Neural cell (in vitro differentiated cells): Measurements from ENCODE around the gene FHL3. TPM values are rescaled to one million over a fixed set of nuclear protein-coding genes. Genes with fewer than 3 reads are reported as not detected.

Experiments used
- H2AFZ ChIP-seq: fragments of 200-600, 300-800 bp; sonication (generic), shearing (Covaris generic); 2 replicates; pipeline ENCODE4 v1.6.0; 2014; ENCODE audit warnings: low read depth, mild to moderate bottlenecking, antibody characterized with exemption, low read length, moderate library complexity
- H3F3A ChIP-seq: fragments of 200-600 bp; shearing (Covaris generic); 2 replicates; pipeline ENCODE4 v1.6.1; 2016; ENCODE audit warnings: mild to moderate bottlenecking, moderate library complexity, mixed read lengths, antibody characterized with exemption, low read length; ENCODE audit not compliant: insufficient read depth, poor library complexity, severe bottlenecking
- H3K27ac ChIP-seq: fragments of 200-600, 300-800 bp; sonication (generic), shearing (Covaris generic); 2 replicates; pipeline ENCODE4 v1.5.1; 2014; ENCODE audit warnings: mild to moderate bottlenecking, low read length, moderate library complexity
- H3K27me3 ChIP-seq: fragments of 300-800, 200-600 bp; sonication (generic), shearing (Covaris generic); 2 replicates; pipeline ENCODE4 v1.6.0; 2014; ENCODE audit warnings: mild to moderate bottlenecking, low read depth, low read length, moderate library complexity; ENCODE audit not compliant: insufficient read depth
- H3K36me3 ChIP-seq: fragments of 300-800, 200-600 bp; sonication (generic), shearing (Covaris generic); 2 replicates; pipeline ENCODE4 v1.5.1; 2014; ENCODE audit warnings: mild to moderate bottlenecking, antibody characterized with exemption, low read length, moderate library complexity; ENCODE audit not compliant: insufficient read depth
- H3K4me2 ChIP-seq: fragments of 300-800, 200-600 bp; sonication (generic), shearing (Covaris generic); 2 replicates; pipeline ENCODE4 v1.6.0; 2014; ENCODE audit warnings: mild to moderate bottlenecking, low read length
- H3K4me3 ChIP-seq: fragments of 300-800, 200-600 bp; sonication (generic), shearing (Covaris generic); 2 replicates; pipeline ENCODE4 v1.5.1; 2014; ENCODE audit warnings: mild to moderate bottlenecking, low read length, moderate library complexity
- H3K79me2 ChIP-seq: fragments of 200-600 bp; shearing (Covaris generic); replicated peaks from 2 replicates; pipeline ENCODE4 v1.6.0; 2014; ENCODE audit warnings: mild to moderate bottlenecking, low read length, moderate library complexity; ENCODE audit not compliant: insufficient read depth
- H3K9ac ChIP-seq: fragments of 300-800, 200-600 bp; sonication (generic), shearing (Covaris generic); 2 replicates; pipeline ENCODE4 v1.6.1; 2016; ENCODE audit warnings: mild to moderate bottlenecking, low read length, mixed read lengths
- H3K9me2 ChIP-seq: fragments of 200-600 bp; shearing (Covaris generic); 2 replicates; pipeline ENCODE4 v1.6.1; 2016; ENCODE audit warnings: mild to moderate bottlenecking, low read length, mixed read lengths; ENCODE audit not compliant: insufficient read depth
- H3K9me3 ChIP-seq: fragments of 200-600, 300-800 bp; sonication (generic), shearing (Covaris generic); 2 replicates; pipeline ENCODE4 v1.6.1; 2016; ENCODE audit warnings: mild to moderate bottlenecking, mixed run types, low read length, moderate library complexity, mixed read lengths
- H4K20me1 ChIP-seq: fragments of 200-600 bp; shearing (Covaris generic); 2 replicates; pipeline ENCODE4 v1.6.1; 2016; ENCODE audit warnings: mild to moderate bottlenecking, mixed run types; ENCODE audit not compliant: insufficient read depth
- EP300 ChIP-seq: fragments of 450-650 bp; conservative IDR thresholded peaks from 2 replicates; pipeline ENCODE4 v1.6.1; 2014; ENCODE audit warnings: antibody characterized with exemption, mild to moderate bottlenecking, moderate library complexity; ENCODE audit not compliant: poor library complexity, severe bottlenecking
- EZH2 ChIP-seq: fragments of 200-600, 300-800 bp; shearing (Covaris generic), sonication (generic); IDR thresholded peaks from 2 replicates; pipeline ENCODE4 v1.6.1; 2014; ENCODE audit warnings: antibody characterized with exemption, low read length, borderline replicate concordance, mild to moderate bottlenecking; ENCODE audit not compliant: insufficient read depth, poor library complexity, severe bottlenecking
- MXI1 ChIP-seq: fragments of 450-650 bp; conservative IDR thresholded peaks from 2 replicates; pipeline ENCODE4 v1.6.1; 2014; ENCODE audit warnings: antibody characterized with exemption, mild to moderate bottlenecking; ENCODE audit not compliant: poor library complexity, severe bottlenecking
- POLR2AphosphoS5 ChIP-seq: IDR thresholded peaks from 2 replicates; pipeline ENCODE4 v1.6.1; 2012
- RAD21 ChIP-seq: fragments of 450-650 bp; conservative IDR thresholded peaks from 2 replicates; pipeline ENCODE4 v1.6.1; 2014; ENCODE audit warnings: antibody characterized with exemption, mild to moderate bottlenecking, moderate library complexity
- REST ChIP-seq: IDR thresholded peaks from 2 replicates; pipeline ENCODE4 v1.6.1; 2012; ENCODE audit warnings: borderline replicate concordance
- SMC3 ChIP-seq: fragments of 450-650 bp; conservative IDR thresholded peaks from 2 replicates; pipeline ENCODE4 v1.6.1; 2014; ENCODE audit warnings: antibody characterized with exemption, mild to moderate bottlenecking, moderate library complexity; ENCODE audit not compliant: poor library complexity
- TAF1 ChIP-seq: IDR thresholded peaks from 2 replicates; pipeline ENCODE4 v1.6.1; 2012; ENCODE audit warnings: low read depth
- polyA plus RNA-seq: library from polyadenylated mRNA; depleted of rRNA; stranded (reverse); fragments of >200 nt; gene quantifications from 2 replicates; pipeline ENCODE4 v1.2.3, GENCODE V29; 2014
- TF ChIP-seq, protein P1 (sequence below): fragments of 450-650 bp; IDR thresholded peaks from 2 replicates; pipeline ENCODE4 v1.5.1; 2014; ENCODE audit warnings: antibody characterized with exemption, mild to moderate bottlenecking, moderate library complexity; ENCODE audit not compliant: poor library complexity, severe bottlenecking

The FHL3 gene
- polyA plus RNA-seq, 1 donor from 2014 or later = 3.5 TPM

DNA sequence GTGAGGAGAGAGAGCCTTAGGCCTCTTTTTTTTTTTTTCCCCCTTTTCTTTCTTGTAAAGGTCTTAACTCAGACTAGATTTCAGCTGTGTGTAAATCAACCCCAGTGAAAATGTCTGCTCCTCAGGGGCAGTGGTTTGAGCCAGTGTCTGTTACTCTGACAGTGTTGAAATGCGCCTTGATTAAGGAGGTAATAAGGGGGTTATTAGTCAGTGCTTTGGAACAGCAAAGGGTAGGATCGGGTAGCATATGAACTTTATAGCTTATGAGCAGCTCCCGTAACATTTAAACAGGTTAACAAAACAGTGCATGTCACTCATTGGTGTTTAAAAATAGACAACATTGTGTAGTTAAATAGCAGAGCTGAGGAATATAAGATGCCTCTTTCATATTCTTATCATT, 17.5 kb upstream of the FHL3 start:
- TF ChIP-seq RAD21 (no peak), MXI1 (no peak), TAF1 (no peak), EP300 (no peak), EZH2 (no peak), REST (no peak), SMC3 (no peak), POLR2AphosphoS5 (no peak)
- TF ChIP-seq, protein P1, sequence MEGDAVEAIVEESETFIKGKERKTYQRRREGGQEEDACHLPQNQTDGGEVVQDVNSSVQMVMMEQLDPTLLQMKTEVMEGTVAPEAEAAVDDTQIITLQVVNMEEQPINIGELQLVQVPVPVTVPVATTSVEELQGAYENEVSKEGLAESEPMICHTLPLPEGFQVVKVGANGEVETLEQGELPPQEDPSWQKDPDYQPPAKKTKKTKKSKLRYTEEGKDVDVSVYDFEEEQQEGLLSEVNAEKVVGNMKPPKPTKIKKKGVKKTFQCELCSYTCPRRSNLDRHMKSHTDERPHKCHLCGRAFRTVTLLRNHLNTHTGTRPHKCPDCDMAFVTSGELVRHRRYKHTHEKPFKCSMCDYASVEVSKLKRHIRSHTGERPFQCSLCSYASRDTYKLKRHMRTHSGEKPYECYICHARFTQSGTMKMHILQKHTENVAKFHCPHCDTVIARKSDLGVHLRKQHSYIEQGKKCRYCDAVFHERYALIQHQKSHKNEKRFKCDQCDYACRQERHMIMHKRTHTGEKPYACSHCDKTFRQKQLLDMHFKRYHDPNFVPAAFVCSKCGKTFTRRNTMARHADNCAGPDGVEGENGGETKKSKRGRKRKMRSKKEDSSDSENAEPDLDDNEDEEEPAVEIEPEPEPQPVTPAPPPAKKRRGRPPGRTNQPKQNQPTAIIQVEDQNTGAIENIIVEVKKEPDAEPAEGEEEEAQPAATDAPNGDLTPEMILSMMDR = no peak
- Histone ChIP-seq H3K27ac (no peak overlapping the region), H3K9me2 (no peaks in the 10 kb centered on the region), H3K4me2 (no peak overlapping the region), H3K36me3 (peaks cover 9% of the 10 kb centered on the region), H3K79me2 (no peaks in the 10 kb centered on the region), H2AFZ (no peak overlapping the region), H3K9me3 (no peaks in the 10 kb centered on the region), H3F3A (no peaks in the 10 kb centered on the region), H3K27me3 (no peaks in the 10 kb centered on the region), H3K4me3 (no peak overlapping the region), H3K9ac (no peak overlapping the region), H4K20me1 (no peaks in the 10 kb centered on the region)

GRCh38 chr1:38021969-38022368, 16.7 kb upstream of the FHL3 start:
- H3K9ac ChIP-seq = no peak overlapping the region
- H3K9me2 ChIP-seq = no peaks in the 10 kb centered on the region
- H4K20me1 ChIP-seq = no peaks in the 10 kb centered on the region
- H3K4me2 ChIP-seq = no peak overlapping the region
- TF ChIP-seq TAF1 = no peak
- TF ChIP-seq, protein P1 = no peak
- no peak for TF ChIP-seq EP300
- TF ChIP-seq RAD21 = no peak
- no peak for TF ChIP-seq EZH2
- no peak for TF ChIP-seq REST
- no peak for TF ChIP-seq SMC3
- no peak for TF ChIP-seq MXI1
- H3K4me3 ChIP-seq = no peak overlapping the region
- no peaks in the 10 kb centered on the region for H3F3A ChIP-seq
- H3K9me3 ChIP-seq = no peaks in the 10 kb centered on the region
- H2AFZ ChIP-seq = no peak overlapping the region
- no peaks in the 10 kb centered on the region for H3K27me3 ChIP-seq
- H3K79me2 ChIP-seq = peaks cover 6% of the 10 kb centered on the region
- no peak overlapping the region for H3K27ac ChIP-seq
- H3K36me3 ChIP-seq = peaks cover 13% of the 10 kb centered on the region
